Stimulated activated CD4-positive, alpha-beta T cell treated with anti-CD3 and anti-CD28 coated beads, Interleukin-12 subunit alpha, Interleukin-12 subunit beta, amount 100 ng/mL, for 4 hours (primary cell): Measurements from ENCODE around the gene TENM4.

Experiments
- DNase-seq: peaks from one replicate; pipeline ENCODE4 v3.0.0-alpha.2; 2020

Gene TENM4

DNA sequence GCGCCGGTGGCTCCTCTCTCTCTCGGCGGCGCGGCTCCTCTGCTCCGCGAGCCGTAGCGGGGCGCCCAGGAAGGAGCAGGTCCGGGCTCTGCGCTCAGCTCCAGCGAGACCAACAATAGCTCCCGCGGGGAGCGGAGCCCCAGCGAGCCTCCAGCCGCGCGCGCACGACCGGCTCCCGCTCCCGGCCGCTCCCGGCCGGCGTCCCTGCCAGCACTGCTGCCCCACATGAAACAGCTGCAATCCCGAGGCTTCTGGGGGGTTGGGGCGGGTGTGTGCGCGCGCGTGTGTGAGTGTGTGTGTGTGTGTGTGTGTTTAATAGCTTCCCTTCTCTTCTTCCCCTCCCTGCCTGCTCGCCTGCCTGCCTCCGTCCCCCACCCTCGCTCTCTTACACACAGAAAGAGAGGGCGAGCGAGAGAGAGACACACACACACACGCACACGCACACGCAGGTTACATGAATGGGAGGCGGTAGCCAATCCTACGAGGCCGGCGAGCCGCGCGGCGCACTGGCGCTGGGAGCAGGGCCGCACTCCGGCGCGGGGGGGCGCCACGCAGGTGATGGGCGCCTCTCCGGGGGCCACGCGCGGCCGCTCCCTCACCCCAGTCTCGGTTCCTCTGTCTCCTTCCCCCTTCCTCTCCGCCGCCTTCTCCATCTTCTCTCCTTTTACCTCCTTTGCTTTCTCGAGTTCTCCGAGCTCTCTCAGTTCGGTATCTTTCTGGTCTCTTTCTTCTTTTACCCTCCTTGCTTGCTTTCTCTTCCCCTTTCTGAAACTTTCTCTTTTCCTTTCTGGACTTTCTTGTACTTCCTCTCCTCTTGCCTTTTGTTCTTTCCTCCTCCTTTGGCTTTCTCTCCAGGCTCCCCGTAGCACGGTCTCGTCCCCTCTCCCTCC is at the start of gene TENM4:
TSS of gene TENM4 (minus strand) at position 460 of the 890 bp plus-strand sequence. CDS start 371,086 bp downstream, outside the sequence.
- no peak for DNase-seq

DNA sequence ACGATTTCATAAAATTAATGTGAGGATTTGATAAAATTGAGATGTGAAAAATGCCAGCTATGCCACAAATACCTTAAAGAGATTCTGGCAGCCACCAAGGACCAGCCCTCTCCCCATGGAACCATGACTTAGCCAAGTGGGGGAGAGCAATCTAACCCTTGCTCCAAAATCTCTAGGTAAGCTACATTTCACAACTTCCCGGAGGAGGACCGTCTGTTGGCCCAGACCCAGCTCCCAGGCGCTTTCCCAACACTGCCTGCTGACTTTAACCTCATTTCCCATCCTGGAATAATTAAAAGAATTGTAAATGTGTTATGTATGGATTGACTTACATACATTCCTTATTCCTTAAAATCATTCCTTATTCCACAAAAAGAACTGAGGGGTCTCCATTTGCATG is 47.5 kb upstream of the TENM4 start:
- DNase-seq: no peak

DNA sequence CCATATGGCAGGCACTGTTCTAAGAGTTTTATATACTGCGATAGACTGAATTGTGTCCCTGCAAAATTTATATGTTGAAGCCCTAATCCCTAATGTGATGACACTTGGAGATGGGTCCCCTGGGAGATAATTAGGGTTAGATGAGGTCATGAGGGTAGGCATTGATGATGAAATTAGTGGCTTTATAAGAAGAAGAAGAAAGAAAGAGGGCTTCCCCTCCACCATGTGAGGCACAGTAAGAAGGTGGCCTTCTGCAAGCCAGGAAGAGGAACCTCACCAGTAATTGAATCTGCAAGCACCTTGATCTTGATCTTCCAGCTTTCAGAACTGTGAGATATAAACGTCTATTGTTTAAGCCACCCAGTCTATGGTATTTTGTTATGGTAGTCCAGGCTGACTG is 46.6 kb upstream of the TENM4 start:
- no peak for DNase-seq

DNA sequence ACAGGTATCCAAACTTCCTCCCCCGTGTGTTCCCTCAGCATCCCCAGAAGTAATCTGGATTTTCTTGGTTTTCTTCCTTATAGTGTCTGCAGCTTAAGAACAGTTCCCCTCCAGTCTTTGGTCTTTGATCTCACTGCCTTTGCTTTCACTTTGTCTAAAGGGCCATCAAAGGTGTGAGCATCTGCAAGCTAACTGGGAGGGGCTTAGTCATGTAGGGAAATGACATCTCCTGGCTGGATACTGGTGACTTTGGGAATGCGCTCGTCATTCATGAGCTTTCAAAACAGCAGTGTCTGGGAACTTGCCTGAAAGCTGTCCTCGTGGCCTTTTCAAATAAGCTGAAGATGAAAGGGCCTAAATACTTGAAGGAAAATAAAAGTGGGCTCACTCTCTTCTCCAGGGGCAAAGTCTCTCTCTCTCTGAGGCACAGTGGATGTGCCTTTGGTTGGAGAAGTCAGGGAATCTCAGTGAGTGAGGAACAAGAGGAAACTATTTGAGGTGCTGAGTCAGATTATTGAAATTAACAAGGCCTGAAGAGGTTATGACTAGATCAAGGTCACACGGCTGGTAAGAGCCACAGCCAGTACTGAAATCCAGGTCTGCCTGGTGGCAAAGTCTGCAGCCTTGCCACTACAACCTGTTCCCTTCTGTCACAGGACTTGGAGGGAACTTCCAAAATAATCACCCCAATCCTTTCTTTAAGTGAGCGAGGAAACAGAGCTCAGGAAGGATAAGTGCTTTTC is 45.6 kb upstream of the TENM4 start:
- DNase-seq: no peak

DNA sequence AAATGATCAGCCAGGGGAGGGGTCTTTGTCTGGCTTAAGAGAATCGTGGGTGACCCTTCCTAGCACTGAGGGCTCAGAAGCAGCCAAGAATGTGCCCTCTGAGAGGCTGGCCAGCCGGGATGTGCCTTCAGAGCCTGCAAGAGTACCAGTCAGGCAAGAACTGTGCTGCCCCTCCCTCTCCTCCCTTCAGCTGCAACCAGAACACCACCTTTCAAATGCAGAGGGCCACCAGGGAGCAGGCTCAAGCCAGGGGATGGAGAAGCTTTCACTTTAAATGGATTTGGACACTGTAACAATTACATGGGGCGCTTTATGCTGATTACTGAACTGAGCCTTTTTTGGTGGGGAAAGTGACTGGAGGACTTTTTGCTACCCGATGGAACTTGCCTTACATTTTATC is 44.9 kb upstream of the TENM4 start:
- DNase-seq: no peak

DNA sequence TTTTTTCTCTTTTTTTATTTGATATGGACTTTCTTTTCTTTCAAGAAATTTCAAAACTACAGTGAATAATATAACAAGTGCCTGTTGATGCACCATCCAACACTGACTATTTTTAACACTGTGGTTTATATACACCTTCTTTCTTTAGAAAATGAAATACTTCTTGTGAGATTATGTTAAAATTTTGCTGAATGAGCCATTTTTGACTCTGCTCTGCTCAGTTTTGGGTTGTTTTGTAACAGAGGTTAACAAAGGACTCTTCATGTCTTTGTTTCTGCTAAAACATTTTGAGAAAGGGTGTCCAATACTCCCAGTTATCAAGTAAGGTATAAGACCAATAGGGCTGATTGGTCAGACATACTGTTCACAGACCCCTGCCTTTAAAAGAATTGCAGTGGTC is 44.0 kb upstream of the TENM4 start:
- no peak for DNase-seq

DNA sequence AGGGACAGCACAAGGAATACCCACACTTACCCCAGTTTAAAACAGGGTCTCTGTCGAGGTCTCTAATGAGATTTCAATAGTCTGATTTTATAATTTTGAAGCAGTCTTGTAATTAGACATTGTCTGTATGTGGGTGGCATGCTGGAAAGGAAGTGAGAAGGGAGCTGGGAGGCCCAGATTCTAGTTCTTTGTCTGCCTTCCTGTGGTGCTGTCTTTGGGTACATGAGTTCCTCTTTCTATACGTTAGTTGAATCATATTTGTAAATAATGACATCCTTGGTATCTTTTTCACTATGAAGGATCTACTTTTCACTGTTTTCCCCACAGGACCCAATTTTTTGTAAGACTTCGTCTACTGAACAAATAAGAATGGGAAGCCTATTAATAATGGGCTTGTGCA is 42.0 kb upstream of the TENM4 start:
- no peak for DNase-seq

DNA sequence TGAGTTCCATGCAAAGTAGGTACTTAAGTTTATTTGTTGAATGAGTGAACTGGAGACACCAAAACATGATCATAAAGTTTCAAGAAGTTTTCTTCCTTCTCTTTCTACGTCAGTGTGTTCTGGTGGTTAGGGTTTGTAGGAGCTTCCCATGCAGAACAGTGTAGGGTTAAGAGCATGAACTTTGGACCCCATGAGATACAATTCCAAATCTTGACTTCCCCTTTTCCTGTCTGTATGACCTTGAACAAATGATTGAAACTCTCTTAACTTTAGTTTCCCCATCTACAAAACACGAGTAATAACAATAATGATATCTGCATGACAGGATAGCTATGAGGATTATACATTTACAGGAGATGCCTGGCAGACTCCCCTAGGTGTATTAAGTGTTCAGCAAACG is 41.0 kb upstream of the TENM4 start:
- no peak for DNase-seq

DNA sequence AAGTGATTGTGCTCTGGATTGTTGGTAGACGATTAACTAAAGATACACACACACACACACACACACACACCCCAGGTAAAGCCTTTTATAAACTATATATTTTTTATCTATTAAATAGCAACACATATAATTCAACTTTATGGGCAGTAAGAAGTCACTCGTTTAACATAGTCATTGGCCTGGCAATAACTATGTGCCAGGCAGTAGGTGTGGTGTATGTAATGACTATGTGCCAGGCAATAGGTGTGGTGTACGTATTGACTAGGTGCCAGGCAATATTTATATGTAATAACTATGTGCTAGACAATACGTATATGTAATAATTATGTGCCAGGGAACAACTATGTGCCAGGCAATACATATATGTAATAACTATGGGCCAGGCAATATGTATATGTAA is 40.0 kb upstream of the TENM4 start:
- no peak for DNase-seq

DNA sequence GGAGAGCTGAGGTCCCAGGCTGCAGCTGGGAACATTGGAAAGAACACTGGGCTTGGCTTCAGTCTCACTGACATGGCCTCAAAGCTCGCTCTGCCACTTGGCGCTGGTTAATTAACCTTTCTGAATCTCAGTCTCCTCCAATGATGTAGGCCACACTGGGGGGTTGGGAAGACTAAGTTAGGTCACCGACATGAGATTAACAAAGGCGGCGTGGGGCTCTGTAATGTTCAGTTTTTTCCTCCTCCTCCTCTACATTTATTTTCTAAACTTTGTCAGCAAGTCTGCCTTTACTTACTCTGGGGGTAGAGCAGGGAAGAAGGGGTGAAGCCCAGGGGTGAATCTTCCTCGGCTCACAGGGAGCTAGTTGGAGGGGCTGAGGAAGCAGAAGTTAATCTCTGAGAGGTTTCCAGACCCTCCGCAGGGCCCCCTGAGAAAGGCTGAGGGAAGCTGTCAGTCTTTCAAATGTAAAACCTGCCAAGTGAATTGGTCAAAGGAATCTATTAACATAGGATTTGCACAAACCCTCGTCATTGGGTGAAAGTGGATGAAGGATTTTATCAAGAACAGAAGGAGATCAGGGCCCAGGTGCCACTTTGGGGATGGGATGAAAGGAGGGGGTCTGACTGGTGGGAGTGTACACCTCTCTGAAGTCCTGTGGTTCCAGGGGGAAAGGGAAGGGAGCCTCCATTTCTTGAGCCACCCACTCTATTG is 32.1 kb upstream of the TENM4 start:
- DNase-seq: no peak

DNA sequence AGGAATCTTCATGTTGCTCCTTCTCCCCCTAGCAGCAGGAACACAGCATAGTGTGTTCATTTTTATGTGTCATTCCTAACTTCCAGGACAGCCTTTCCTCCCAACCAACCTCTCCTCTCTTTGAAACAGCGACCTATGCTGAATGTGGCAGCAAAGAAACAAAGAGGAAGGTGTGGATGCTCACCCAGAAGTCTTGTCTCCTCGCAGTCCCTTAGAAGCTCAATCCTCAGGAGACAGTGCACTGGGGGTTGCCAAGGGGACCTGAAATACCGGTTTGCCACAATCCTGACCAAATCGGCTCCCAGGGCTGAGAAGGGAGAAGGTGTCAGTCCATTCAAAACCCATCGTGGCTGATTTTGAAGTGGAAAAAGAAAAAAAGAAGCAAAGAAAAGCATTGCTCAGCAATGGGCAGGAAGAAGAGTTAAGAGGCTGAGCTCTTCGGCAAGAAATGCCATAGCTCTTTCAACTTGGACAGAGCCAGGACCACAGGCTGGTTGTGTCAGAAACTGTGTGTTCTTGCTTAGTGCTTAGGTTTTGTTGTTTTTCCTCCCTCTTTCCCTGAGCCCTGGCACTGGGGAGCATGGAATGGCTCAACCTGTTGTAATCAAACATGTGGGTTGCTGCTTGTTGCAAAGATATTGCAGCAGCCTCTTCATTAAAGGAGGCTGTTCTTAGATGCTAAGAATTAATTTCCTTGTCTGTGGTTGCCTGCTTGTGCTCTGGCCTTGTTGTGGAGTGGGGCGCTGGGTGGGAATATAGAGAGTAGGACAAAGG is 30.4 kb upstream of the TENM4 start:
- DNase-seq: no peak

DNA sequence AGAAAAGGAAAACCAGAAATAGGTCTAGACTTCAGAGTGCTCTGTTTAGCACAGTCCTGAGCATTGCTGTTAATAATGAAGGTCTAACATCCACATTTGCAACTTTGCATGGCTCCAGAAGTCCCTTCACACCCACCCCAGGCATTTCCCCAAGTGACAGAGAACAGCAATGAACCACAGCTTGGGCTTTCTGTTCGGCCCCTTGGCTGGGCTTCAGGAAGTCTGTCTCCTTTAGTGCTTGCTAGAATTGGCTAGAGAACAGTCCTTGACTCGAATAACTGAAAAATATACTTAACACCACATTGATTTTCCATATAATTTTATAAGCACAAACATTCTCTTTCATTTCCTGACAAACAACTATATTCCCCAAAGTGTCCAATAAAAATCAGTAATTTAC is 29.3 kb upstream of the TENM4 start:
- DNase-seq: no peak

DNA sequence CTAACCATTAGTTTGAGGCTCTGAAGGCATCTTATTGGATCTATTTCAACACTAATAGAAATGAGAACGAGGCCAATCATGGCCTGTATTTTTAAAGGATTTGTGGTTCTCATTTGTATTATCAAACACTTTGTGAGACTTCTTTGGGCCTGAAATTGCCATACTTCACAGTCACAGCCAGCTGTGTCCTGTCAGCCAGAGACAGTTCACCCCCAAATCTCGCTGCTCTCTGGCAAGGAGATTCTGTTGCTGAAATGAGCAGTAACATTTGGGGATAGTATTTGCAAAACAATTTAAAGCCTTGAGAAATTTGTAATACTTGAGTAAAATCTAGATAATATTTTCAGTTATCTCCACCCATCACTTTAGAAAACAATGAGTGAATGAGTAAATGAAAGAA is 26.9 kb upstream of the TENM4 start:
- DNase-seq: no peak

DNA sequence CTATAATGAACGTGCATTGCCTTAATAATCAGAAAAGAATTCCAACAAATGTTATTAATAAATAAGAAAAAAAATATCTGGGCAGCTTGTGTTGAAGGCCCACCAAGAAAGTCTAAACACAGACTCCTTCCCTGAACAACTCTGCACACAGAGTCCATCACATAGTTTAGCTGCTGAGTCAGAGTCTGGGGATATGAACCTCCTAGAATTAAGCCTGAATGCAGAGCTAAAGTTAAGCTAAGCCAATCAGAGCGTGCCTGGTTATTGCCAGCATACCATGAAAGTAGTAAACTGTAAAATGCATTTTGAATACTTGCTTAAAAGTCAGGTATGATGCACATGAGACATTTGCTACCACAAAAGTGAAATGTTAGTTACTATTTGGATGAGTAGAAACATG is 25.6 kb upstream of the TENM4 start:
- DNase-seq: no peak

DNA sequence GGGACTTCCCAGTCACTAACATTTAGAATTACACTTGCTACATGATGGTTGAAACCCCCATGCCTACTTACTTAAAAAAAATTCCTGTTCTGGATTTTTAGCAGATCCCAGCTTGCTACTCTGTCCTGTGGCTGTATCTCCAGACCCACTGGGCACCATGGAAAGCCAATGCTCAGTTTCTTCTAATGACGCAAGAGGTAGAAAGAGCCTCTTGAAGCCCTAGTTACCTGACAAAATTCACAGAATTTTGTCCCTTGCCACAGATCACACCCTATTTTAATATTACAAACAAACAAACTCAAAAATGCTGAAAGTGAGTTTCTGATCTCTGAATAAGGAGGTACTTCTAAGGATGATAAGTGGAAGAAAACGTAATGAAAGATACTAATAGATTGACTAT is 24.3 kb upstream of the TENM4 start:
- DNase-seq: no peak

DNA sequence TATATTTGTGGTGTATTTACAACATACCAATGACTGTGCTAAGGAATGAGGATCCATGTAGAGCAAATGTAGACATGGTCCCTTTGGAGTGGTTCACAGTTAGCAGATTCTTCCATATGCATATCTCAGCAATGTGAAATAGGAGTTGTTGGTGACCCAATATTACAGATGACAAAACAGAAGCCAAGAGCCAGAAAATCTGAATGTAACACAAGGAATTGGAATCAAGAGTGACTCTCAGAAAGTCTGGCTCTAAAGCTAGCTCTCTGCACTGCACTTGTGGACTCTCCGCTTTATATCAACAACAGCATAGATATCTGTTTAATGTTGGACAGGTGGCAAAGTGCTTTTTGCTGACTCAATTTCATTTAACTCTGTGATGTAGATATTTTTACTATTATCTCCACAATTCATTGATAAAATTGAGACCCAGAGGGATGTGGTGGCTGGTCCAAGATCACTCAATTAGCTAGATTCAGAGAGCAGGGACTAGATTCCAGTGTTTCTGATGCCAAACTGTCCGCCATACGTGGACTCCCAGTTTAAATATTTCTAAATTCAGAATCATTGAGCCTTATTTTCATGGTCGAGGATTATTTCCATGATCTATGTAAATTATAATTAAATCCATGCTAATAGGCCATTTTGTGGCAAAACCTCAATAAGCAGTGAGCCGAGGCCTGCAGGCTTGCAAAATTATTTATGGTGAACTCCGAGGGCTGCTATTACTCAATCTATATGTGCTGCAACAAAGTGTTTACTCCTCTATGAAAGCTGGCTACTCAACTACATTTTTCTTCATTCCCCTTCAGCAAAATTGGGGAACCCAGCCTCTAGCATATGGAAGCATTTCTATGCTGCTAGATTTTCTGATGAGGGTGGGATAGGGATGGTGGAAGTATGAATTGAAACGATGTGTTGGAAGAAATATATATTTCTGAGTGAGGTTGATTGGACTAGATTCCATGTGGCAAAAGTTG is 21.1 kb upstream of the TENM4 start:
- DNase-seq: no peak

DNA sequence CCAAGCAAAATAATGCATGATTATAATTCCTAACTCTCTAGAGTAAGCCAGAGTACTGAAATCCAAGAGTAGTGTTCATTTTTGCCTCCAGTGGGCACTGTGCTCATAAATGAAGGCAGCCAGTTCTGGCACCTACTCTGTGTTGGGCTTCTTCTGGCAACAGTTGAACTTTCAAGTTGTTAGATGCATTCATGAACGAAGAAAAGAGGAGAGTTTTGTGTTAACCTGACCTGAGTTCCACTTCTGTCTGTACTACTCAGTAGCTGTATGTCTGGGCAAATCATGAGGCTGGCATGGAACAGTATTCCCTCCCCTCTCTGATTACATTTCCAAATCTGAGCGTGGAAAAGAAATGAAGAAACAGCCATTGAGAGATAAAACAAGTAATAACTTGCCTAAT is 20.3 kb upstream of the TENM4 start:
- DNase-seq: no peak

DNA sequence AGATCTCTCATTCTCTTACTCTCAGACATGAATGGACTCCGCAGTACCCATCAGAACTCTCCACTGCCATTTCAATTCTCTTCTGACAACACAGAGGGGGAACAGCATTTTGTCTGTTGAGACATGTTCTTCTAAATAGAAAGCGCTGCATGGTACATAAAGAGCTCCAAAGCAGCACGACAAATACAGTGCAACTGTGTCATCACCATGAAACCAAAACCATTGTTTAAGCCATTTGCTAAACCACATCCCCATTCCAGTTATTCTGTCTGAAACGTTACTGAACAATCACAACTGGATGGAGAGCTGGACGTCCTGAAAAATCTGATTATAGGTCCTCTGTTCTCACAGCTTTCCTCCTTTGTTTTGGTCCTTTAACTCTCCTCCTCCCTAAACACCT is 17.9 kb upstream of the TENM4 start:
- DNase-seq: no peak

DNA sequence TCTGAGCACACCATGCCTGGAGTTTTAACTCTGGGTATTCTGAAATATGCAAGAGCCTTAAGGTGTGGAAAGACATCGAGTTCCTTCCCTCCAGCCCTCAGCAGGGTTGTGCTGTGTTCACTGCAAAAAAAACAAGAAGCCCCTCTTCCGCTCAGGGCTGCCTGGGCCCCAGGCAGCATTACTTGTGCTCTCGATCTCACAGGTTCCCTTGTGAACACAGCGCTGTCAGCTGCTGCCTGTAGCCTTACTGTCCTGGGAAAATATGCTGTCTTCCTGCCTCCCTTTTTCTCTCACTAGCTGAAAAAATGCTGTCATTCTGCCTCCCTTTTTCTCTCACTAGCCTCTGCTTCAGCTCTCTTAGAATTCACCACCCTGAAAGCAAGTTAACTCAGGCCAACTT is 15.7 kb upstream of the TENM4 start:
- DNase-seq: no peak

DNA sequence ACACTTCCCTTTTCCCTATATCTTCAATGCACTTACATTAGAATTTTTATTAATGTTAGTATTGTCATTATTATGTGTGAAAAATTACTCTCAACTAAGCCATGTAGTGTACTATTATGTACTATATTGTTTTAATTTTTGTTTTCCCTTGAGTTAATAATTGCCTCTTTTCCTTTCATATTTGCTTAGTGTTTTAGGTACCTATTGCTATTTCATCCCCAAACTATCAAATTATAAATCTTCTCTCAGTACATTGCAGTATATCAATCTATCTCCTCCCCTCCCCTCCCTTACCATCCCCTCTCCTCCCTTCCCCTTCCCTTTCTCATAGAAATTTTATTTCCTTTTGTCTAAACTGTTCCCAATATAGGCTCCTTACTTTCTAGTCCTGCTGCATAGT is 12.8 kb upstream of the TENM4 start:
- no peak for DNase-seq

DNA sequence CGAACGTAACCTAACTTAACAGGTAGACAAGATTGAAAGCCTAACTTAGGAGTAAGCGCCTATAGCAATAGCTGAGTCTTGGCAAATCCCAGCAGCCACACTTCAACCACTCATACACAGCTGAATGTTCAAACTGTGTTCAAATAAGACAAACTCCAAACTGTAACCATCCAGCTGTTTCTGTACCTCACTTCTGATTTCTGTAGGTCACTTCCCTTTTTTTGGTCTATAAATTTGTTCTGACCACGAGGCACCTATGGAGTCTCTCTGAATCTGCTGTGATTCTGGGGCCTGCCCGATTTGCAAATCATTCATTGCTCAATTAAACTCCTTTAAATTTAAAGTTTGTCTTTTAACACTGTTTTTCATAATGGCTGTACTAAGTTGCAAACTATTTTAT is 8.2 kb upstream of the TENM4 start:
- DNase-seq: no peak
